ENCODE results near the gene SFXN5.

The SFXN5 gene

DNA sequence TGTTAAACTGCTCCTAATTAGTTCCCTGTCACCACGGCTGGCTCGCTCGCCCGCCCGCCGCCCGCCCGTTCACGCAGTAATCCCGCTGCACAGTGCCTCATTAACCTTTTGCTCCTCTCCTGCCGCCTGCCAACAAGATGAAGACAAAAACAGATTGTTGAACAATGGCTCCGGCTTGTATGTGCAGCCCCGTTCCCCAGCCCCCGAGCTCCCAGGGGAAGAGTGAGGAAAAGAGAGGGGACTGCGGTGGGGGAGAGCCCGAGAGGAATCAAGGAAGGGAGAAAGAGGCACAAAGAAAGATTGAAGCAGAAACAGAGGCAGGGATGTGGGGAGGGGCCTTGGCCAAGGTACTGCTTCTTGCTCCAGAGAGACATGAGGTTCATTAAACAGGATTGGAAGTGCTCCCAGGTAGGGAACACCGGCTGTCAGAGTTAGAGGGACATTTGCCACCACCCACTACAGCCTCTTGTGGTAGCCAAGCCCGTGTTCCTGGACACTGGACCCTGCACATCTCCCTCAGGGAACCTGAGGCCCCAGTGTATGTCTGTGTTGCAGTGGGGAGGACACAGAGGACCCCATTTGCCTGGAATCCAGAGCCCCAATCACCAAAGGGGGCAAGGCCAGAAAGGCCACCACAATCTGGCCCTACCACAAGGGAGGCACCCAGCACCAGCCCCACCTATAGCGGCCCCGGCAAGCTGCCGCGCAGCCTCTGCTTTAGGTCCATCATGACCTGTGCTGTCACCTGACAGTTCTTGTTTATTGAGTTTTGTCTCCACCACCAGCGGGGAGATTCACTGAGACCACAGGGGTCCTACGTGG is 116.1 kb downstream of the SFXN5 start:
- TF ChIP-seq, protein P1, sequence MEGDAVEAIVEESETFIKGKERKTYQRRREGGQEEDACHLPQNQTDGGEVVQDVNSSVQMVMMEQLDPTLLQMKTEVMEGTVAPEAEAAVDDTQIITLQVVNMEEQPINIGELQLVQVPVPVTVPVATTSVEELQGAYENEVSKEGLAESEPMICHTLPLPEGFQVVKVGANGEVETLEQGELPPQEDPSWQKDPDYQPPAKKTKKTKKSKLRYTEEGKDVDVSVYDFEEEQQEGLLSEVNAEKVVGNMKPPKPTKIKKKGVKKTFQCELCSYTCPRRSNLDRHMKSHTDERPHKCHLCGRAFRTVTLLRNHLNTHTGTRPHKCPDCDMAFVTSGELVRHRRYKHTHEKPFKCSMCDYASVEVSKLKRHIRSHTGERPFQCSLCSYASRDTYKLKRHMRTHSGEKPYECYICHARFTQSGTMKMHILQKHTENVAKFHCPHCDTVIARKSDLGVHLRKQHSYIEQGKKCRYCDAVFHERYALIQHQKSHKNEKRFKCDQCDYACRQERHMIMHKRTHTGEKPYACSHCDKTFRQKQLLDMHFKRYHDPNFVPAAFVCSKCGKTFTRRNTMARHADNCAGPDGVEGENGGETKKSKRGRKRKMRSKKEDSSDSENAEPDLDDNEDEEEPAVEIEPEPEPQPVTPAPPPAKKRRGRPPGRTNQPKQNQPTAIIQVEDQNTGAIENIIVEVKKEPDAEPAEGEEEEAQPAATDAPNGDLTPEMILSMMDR (IDR thresholded peaks at IDR 0.05), result no peak

DNA sequence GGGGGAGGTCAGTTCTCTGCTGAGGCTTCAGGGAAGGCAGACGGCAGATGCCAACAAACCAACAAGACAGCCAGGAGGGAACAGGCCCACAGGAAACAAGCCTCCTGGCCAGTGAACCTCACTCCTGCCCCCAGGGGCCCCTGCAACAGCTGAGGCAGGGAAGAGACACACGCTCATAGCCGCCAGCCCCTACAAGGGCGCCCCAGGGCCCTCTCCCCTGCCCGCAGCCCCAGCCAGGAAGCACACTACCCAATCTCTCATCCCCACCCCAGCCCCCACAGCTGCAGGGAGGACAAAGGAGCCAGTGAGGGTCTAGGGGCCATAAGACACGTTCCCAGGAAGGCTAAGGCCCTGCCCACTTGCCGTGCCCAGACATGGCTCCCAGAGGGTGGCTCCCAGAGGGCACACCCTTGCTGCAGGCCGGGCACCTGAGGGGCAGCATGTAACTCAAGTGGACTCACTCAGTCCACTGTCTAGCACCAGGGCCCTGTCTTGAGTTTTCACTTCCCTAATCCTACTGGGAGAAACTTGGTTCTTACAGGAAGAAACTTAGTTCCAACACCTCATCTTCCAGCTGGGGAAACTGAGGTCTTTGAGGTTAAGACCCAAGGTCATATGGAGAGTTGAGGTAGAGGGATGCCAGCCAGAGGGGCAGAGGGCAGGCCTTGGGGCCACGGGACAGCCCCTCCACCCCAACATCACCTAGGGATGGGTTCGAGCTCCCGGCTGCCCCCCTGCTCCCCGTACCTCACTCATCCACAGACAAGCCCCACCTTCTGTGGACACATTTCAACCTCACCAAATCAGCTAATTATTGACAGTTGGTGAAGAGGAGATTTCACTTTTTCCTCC is 116.9 kb downstream of the SFXN5 start:
- TF ChIP-seq, protein P1 (IDR thresholded peaks at IDR 0.05), result no peak

GRCh38 chr2:72953976-72954375 is 117.5 kb downstream of the SFXN5 start:
- TF ChIP-seq, protein P1 (IDR thresholded peaks at IDR 0.05), result no peak

GRCh38 chr2:72953528-72953927 is 118.0 kb downstream of the SFXN5 start:
- TF ChIP-seq, protein P1 (IDR thresholded peaks at IDR 0.05), result no peak

- TF ChIP-seq, protein P1 (IDR thresholded peaks at IDR 0.05), result no peak
Observed at GRCh38 chr2:72952961-72953360, 118.6 kb downstream of the SFXN5 start.

DNA sequence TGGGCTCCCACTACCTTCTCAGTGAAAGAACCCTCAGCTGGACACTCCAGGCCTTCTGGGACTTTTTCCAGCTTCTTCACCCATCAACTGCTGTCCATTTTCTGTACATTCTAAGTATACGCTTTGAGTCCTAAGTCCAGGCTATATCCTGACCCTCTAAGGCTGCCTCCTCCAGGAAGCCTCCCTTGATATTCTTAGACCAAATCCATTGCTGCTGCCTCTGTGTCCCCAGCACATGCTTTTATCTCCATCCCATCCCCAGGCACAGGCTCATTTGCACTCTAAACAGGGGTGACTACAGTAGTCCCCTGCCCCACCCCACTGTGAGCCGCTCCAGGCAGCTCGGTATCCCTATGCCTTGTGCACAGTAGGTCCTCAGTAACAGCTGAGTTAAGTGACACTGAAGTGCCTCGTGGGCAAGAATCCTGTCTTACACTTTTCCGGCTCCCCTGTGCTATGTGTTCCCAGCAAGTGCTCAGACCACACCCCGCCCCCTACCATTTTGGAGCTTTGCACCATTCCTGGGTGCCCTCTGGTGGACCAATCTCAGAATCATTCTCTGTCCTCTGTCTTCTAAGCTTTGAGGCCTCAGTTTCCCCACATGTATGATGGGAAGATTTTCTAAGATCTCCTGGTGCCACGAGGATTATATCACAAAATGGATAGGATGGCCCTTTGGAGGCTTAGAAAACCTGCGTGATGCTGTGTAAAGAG is 119.2 kb downstream of the SFXN5 start:
- TF ChIP-seq, protein P1 (IDR thresholded peaks at IDR 0.05), result no peak
